ENCODE data around the gene GPR37. TPM values are rescaled to one million over a fixed set of nuclear protein-coding genes. Genes with fewer than 3 reads are reported as not detected.

GPR37 gene
- total RNA-seq, 2 experiments from 2014 or later: not detected

DNA sequence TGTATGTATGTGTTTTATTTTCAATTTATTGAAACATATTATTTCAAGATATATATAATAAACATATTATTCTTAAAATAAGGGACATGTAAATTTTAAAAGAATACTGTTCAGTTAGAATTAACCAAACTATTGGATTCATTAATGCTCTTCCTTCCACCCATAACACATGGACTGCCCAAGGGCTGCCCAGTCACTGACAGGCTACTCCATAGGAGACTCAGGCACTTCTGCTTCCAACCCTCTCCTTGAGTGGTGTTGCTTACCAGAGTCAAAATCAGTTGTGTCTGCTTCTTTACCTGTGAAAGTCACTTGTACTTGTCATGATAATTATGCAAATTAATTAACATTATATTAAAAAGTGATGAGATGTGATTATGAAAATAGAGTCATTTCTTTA lies 9.8 kb upstream of the GPR37 start:
- H3K27me3 Mint-ChIP-seq: peaks cover 23% of the 10 kb centered on the region
- no peaks in the 10 kb centered on the region for H3K36me3 Mint-ChIP-seq (ENCODE audit: low read depth)
- CTCF ChIA-PET: no interaction called here
- no peak for DNase-seq
- POLR2A ChIA-PET: no interaction called here
- no peaks in the 10 kb centered on the region for H3K9me3 Mint-ChIP-seq
- no peak overlapping the region for H3K4me3 Mint-ChIP-seq
- H3K4me1 Mint-ChIP-seq: no peaks in the 10 kb centered on the region
- H3K27ac Mint-ChIP-seq: no peak overlapping the region

DNA sequence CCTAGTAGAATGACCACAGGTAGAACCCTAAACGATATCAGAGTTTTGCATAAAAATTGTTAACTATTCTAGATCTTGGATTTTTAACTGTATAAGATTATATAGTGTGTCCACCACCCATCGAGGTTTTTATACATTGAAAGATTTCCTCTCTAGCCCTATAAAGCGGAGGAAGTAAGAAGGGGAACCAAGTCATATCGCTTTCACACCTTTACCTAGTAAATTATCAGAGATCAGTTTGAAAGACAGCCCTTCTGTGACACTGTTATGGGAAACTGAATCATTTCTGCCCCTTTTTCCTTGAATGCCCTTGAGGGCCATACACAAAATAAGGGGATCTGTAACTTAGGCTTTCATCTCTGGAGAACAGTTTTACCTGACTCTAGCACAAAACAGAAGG lies 8.3 kb upstream of the GPR37 start:
- H3K27ac Mint-ChIP-seq: no peak overlapping the region
- CTCF ChIA-PET: no interaction called here
- H3K9me3 Mint-ChIP-seq: no peaks in the 10 kb centered on the region
- POLR2A ChIA-PET: no interaction called here
- H3K4me3 Mint-ChIP-seq: no peak overlapping the region
- H3K27me3 Mint-ChIP-seq: peaks cover 24% of the 10 kb centered on the region
- H3K4me1 Mint-ChIP-seq: no peaks in the 10 kb centered on the region
- H3K36me3 Mint-ChIP-seq (ENCODE audit: low read depth): no peaks in the 10 kb centered on the region
- DNase-seq: no peak

DNA sequence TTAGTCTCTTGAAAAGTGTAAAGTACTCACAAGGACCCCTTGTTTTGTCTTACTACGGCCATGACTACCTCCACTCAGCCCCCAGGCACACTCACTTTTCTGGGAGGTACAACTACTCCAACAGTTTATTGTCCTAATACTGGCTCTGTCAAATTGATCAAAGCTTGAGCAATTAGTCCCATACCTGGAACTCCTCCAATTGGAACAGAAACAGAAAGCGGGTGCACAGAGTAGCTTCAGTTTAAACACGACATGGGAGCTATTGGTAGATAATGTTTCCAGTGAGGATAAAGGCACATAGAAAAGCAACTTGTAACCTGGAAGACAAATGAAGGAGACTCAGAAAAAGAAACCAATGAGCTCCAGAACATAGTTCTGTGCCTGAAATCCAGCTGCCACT lies 7.7 kb upstream of the GPR37 start:
- Mint-ChIP-seq H3K36me3 (ENCODE audit: low read depth) (no peaks in the 10 kb centered on the region), H3K9me3 (no peaks in the 10 kb centered on the region), H3K4me3 (no peak overlapping the region), H3K27ac (no peak overlapping the region), H3K4me1 (no peaks in the 10 kb centered on the region), H3K27me3 (peaks cover 24% of the 10 kb centered on the region)
- POLR2A ChIA-PET: no interaction called here
- no peak for DNase-seq
- CTCF ChIA-PET: no interaction called here

DNA sequence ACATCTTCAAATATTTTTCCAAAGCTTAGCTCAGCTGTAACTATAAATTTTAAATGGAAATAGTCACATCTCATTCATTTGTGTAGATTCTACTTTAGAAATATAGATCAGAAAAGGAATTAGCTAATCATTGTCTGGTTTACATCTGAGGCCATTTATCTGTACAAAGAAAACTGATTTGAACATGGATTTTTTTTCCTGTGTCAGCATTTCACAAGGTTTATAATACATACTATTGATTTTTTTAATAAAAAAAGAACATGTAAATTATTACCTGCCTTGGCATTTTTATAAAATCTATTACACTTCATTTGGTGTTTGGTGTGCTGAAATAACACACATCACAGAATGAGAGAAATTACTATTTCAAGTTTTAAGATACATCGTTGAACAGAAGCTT lies 3.5 kb upstream of the GPR37 start:
- ChIA-PET POLR2A (no interaction called here), CTCF (interaction anchor here (1.5 kb wide), 1 partner anchor 8 kb away, joined by 3 read pairs; no protein-coding TSS in a partner anchor)
- H3K27me3 Mint-ChIP-seq: peaks cover 40% of the 10 kb centered on the region

DNA sequence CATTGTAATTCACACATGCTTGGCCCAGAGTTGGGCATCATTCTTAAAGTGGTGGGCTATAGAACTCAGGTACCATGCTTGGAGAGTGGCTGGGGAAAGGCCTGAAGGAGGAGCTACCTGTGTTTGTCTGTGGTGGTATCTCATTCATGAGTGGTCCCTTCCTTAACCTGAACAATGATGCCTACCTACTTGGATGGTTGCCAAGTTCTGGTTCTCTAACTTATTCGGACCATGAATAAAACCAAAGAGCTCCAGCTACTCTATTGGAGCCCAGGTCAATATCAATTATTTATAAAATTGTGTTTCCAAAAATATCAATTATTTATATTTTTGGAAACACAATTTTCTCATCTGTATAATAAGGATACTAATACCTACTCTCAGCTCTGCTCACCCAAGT lies 2.9 kb upstream of the GPR37 start:
- Mint-ChIP-seq H3K36me3 (ENCODE audit: low read depth) (no peaks in the 10 kb centered on the region), H3K27ac (no peak overlapping the region), H3K4me3 (no peak overlapping the region), H3K27me3 (peaks cover 44% of the 10 kb centered on the region), H3K9me3 (no peaks in the 10 kb centered on the region), H3K4me1 (peaks cover 13% of the 10 kb centered on the region)
- ChIA-PET CTCF (interaction anchor here (1.5 kb wide), 1 partner anchor 8 kb away, joined by 3 read pairs; no protein-coding TSS in a partner anchor), POLR2A (no interaction called here)
- no peak for DNase-seq

More for the DNA sequence above, 3.5 kb upstream of the GPR37 start:
- Mint-ChIP-seq H3K27ac (no peak overlapping the region), H3K4me1 (peaks cover 9% of the 10 kb centered on the region), H3K4me3 (no peak overlapping the region), H3K36me3 (ENCODE audit: low read depth) (no peaks in the 10 kb centered on the region), H3K9me3 (no peaks in the 10 kb centered on the region)
- DNase-seq: no peak

DNA sequence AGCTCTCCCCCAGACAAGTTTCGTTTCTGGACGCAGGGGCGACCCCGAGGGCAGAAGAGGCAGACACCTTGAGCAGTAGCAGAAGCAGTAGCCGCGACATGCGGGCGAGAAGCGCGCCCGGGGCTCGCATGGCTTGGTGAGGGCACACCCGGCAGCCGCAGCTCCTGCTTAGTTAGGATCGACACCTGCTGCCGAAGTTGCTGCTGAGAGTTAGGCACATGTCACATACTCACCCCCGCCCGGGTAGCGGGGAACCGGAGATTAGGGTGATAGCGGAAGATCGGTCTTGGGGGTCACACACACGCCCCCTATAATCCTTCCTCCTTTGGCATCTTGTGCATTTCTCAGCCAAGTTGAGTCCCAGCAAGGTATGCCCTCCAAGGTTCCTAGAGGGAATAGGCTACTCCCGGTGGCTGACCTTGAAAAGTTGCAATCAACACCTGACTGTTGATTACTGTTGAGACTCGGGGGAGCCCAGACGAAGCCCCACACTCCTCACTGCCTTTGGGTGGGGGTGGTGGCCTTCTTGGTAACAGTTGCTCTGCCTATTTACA lies 668 bp downstream of the GPR37 start:
- Mint-ChIP-seq H3K9me3 (no peaks in the 10 kb centered on the region), H3K27ac (no peak overlapping the region), H3K36me3 (ENCODE audit: low read depth) (no peaks in the 10 kb centered on the region), H3K27me3 (peaks cover 41% of the 10 kb centered on the region), H3K4me3 (peak overlapping the region; percentile 71), H3K4me1 (peaks cover 13% of the 10 kb centered on the region)
- POLR2A ChIA-PET: no interaction called here
- CTCF ChIA-PET: interaction anchor here (0.6 to 1.4 kb wide), 2 partner anchors 20 to 113 kb away, joined by 3 to 4 read pairs; no protein-coding TSS in a partner anchor
- DNase-seq: peak; percentile 29

DNA sequence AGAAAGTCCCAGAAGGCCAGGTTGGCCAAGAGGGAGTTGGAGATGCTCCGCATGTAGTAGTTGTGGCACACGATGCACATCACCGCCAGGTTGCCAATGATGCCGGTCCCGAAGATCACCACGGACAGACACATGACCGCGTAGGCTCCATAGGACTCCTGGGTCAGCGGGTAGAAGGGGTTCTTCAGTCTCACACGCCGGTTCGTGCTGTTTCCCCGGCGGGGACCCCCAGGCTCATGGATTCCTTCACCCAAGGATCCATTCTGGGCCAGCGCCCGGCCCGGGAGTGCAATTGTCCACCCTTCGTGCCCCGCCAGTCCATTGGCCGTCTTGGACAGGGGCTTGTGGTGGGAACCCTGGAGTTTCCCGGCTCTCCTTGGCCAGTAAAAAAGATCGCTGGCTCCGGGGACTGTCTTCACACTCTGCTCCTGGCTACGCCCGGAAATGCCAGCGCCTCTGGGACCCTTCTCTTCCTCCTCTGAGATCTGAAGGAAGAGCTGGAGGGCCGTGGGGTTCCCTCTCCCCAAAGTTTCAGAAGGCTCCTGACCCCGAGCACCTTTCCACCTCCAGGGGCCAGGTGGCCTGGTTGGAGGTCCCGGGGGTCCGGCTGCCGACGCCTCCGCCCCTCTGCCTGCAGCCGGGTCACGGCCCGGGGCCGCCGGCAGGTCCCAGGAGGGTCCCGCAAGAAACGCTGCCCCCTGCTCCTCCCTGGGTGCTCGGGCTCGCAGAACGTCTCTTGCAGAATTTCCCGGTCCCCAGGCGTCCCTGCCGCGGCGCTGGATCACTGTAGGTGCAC lies 1.3 kb downstream of the GPR37 start:
- DNase-seq: no peak
- no peak overlapping the region for H3K27ac Mint-ChIP-seq
- peak overlapping the region; percentile 71 for H3K4me3 Mint-ChIP-seq
- H3K36me3 Mint-ChIP-seq (ENCODE audit: low read depth): no peaks in the 10 kb centered on the region
- peaks cover 13% of the 10 kb centered on the region for H3K4me1 Mint-ChIP-seq
- H3K27me3 Mint-ChIP-seq: peaks cover 47% of the 10 kb centered on the region
- no peaks in the 10 kb centered on the region for H3K9me3 Mint-ChIP-seq
- ChIA-PET POLR2A (no interaction called here), CTCF (interaction anchor here (0.6 kb wide), 1 partner anchor 113 kb away, joined by 3 read pairs; no protein-coding TSS in a partner anchor)

DNA sequence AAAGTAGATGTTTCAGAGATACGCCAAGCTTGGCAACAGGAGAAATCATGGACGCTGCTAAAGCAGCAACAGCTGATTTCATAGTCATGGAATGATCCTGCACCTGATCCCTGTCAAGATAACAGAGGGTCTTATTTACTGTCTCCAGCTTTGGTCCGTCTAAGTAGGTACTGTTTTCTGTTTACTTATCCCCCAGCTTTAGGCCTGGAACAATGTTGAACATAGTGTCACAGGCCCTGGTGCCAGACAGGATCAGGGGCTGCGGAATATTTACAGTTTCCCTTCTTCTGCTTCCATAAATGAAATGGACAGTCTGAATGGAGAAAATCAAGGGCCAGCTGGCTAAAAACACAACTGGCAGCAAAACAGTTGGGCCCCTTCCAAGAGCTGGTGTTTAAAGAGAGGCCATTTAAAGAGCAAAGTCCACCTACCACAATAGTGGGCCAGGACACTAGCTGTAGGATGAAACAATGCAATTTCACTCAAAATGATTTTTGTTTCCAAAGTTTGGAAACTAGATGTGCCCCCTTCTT lies 2.9 kb downstream of the GPR37 start:
- H3K27me3 Mint-ChIP-seq: peaks cover 48% of the 10 kb centered on the region
- H3K36me3 Mint-ChIP-seq (ENCODE audit: low read depth): no peaks in the 10 kb centered on the region
- H3K27ac Mint-ChIP-seq: no peak overlapping the region
- no peak overlapping the region for H3K4me3 Mint-ChIP-seq
- CTCF ChIA-PET: no interaction called here
- DNase-seq: no peak
- H3K4me1 Mint-ChIP-seq: peaks cover 13% of the 10 kb centered on the region
- POLR2A ChIA-PET: no interaction called here
- H3K9me3 Mint-ChIP-seq: no peaks in the 10 kb centered on the region

DNA sequence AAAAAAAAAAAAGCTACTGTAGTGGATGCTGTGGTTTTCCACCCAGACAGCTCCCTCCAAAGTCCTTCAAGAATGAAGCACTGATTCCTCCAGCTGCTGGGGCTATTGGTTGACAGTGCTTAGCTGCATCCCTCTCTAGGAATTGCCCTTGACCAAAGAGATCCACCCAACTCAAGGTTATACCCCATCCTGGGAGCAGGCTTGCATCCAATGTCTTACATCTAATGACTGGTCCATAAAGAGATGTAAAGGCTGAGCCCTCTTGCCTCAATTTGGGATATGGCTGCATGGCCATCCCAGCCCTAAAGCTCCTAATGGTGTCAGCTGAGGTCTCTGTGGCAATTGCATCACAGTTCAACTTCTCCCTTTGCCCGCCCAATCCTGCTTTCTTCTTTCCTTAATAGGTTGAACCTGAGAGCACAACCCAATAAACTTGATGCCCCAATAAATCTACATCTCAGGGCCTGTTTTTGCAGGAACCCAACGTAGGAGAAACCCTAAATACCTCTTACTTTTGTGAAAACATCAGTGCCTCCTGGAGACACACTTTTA lies 4.4 kb downstream of the GPR37 start:
- ChIA-PET CTCF (no interaction called here), POLR2A (interaction anchor here (0.7 kb wide), 1 partner anchor 226 kb away, joined by 3 read pairs; no protein-coding TSS in a partner anchor)
- Mint-ChIP-seq H3K36me3 (ENCODE audit: low read depth) (no peaks in the 10 kb centered on the region), H3K27me3 (peaks cover 38% of the 10 kb centered on the region), H3K27ac (no peak overlapping the region), H3K4me3 (no peak overlapping the region), H3K9me3 (no peaks in the 10 kb centered on the region), H3K4me1 (peaks cover 13% of the 10 kb centered on the region)
- no peak for DNase-seq

DNA sequence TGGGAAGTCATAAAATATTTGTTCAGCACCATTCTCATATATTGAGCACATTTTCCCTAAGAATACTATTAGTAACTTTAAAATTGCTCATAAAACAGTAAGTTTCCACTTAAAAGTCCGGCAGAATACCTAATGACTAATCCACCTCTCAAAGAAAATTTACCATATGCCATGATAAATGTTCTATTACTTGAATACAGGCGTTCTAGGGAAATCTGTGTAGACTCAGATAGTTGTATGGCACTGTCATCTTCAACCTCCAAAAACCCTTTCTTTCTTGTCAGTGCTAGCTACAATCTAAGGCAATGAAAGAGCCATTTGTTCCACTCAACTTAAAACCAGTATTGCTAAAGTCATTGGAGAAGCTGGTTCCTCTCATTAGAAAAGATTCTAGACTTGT lies 7.3 kb downstream of the GPR37 start:
- Mint-ChIP-seq H3K4me1 (no peaks in the 10 kb centered on the region), H3K9me3 (no peaks in the 10 kb centered on the region), H3K36me3 (ENCODE audit: low read depth) (no peaks in the 10 kb centered on the region), H3K27ac (no peak overlapping the region), H3K4me3 (no peak overlapping the region), H3K27me3 (peaks cover 19% of the 10 kb centered on the region)
- ChIA-PET CTCF (no interaction called here), POLR2A (no interaction called here)
- DNase-seq: no peak

DNA sequence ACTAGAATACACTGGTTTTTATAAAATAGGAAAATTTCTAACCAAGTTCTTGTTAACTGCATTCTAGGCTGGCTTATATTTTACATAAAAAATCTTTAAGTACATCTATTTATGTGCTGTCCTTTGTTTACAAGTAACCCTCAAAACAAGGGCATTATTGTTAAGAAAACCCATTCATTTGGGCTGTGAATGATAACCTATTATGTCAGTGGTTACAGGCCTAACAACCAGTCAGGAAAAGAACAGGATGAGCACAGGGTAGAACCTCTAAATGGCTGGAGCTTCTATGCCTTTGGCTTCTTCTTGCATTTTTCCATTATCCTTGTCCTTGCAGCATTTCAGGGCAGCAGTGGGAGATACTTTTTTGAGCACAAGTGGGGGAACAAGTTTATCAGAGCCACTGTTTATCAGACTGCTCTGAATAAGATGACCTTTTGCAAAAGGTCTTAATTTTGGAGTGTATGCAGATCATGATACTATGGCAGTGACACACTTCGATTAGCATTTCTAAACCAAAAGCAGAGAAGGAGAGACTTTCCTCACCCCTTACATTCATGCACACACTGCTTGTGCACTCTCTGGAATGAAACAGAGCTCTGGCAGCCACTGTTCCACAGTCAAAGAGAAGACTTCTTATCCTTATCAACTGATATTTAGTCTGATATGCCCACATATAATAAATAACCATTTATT lies 10.9 kb downstream of the GPR37 start:
- H3K4me3 Mint-ChIP-seq: no peak overlapping the region
- ChIA-PET POLR2A (no interaction called here), CTCF (no interaction called here)
- no peaks in the 10 kb centered on the region for H3K36me3 Mint-ChIP-seq (ENCODE audit: low read depth)
- no peaks in the 10 kb centered on the region for H3K4me1 Mint-ChIP-seq
- no peak for DNase-seq
- H3K27ac Mint-ChIP-seq: no peak overlapping the region
- no peaks in the 10 kb centered on the region for H3K9me3 Mint-ChIP-seq
- H3K27me3 Mint-ChIP-seq: peaks cover 10% of the 10 kb centered on the region

DNA sequence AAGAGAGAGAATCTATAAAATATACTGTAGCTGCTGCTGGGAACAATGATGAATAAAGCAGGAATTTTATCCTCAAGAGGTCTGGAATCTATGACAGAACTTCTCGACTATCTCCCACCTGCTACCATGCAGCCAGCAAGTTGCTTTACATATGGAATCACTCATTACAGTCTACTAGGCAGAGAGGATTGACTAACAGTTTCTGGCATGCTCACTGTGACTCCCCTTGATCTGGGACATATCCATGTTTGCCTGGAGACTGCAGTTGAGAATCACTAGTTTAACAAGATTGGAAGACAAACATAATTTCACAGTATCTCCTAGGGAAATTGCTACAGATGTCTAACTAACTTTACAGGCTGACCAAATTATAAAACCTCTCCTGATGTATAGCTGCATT lies 13.3 kb downstream of the GPR37 start:
- H3K4me3 Mint-ChIP-seq: no peak overlapping the region
- peaks cover 4% of the 10 kb centered on the region for H3K27me3 Mint-ChIP-seq
- no peak for DNase-seq
- POLR2A ChIA-PET: no interaction called here
- H3K36me3 Mint-ChIP-seq (ENCODE audit: low read depth): no peaks in the 10 kb centered on the region
- H3K4me1 Mint-ChIP-seq: no peaks in the 10 kb centered on the region
- H3K27ac Mint-ChIP-seq: no peak overlapping the region
- CTCF ChIA-PET: no interaction called here
- H3K9me3 Mint-ChIP-seq: no peaks in the 10 kb centered on the region

DNA sequence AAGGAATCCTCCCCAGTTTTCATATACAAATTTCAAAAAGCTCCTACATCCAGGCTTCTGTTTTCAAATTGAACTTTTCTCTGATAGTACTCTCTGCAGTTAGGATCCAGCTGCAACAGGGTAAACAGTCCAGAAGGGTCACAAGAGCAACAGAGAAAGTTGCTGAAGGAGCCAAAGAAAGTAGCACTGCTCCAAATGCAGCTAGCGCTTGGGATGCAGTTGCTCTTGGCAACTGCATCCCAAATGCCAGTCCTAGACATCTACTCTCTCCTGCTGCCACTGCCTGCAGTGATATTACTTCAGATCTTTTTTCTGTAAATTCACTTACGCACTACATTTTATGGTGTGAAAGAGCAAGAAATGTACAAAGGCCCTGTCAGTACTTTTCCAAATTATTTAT lies 14.6 kb downstream of the GPR37 start:
- ChIA-PET CTCF (no interaction called here), POLR2A (no interaction called here)
- H3K36me3 Mint-ChIP-seq (ENCODE audit: low read depth): no peaks in the 10 kb centered on the region
- H3K4me3 Mint-ChIP-seq: no peak overlapping the region
- H3K4me1 Mint-ChIP-seq: no peaks in the 10 kb centered on the region
- peaks cover 4% of the 10 kb centered on the region for H3K27me3 Mint-ChIP-seq
- no peak for DNase-seq
- H3K9me3 Mint-ChIP-seq: no peaks in the 10 kb centered on the region
- H3K27ac Mint-ChIP-seq: no peak overlapping the region

Data from activated CD4-positive, alpha-beta memory T cell treated with anti-CD3 and anti-CD28 coated beads, Interleukin-2, amount 10 ng/mL, durations not matched to agents 7 days and 5 days (primary cell).